HG03558 (cell line): ENCODE measurements around the gene TCF7L2.

Experiments used
- ATAC-seq: cut with Tn5 transposase; IDR thresholded peaks from one replicate; pipeline ENCODE4 v1.9.1; 2021; ENCODE audit warnings: moderate number of reproducible peaks; ENCODE audit not compliant: unreplicated experiment; ENCODE audit errors: extremely low read depth

The TCF7L2 gene

DNA sequence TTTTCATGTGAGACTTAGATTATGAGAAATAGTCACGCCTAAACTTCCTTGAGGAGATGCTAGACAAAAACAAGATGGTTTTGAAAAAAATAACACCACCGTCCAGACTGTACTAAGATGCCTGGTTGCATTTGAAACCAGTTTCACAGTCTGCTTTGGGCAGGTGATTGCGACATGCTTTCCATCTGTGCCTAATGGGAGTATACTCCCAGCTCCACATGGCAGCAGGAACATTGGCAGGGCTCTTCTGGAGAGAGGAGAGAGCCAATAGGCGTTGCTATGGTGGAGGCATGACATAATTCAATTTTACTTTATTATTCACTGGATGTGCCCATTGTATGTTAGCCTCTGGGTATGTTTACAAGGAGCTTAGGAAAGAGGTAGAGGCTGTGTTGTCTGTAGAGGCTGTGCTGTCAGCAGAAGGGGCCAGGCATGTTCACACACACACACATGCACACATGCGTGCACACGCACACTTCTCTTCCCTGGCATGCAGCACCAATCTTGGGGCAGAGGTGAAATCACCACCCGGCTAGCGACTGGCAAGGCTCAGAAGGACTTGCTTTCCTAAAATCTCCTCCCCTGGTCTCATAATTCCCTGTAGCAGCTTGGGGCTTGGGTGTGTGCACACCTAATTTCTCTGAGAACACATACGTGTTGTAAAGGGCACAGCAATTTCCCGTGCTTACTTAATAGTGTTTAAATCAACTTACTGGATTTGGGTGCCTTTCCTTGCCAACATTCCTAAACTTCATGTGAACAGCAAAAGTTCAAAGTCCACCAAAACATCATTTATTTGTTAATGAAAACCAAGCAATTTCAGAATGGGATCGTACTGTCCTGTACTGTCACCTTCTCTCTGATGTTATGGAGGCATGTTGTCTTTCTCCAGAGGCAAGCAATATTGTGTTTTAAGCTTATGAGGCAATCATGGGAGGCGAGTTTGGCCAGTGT lies 162.1 kb downstream of the TCF7L2 start:
- no peak for ATAC-seq

DNA sequence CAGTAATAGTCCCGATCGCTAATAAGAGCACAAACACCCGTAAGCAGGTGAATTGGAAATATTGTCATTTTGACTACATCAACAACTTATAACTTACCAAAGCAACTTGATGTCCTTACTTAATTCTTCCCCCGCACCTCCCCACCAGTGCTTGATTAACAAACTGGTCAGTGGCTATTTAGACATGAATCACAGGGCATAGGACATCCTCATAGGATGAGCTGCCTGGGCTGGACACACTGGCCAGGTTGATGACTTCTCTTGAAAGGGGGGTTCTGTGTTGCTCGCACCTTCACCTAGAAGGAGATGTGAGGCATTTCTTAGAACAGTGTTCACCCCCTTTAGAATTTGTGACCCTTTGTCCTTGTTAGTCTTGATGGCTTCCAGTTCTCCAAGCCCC lies 163.2 kb downstream of the TCF7L2 start:
- no peak for ATAC-seq

DNA sequence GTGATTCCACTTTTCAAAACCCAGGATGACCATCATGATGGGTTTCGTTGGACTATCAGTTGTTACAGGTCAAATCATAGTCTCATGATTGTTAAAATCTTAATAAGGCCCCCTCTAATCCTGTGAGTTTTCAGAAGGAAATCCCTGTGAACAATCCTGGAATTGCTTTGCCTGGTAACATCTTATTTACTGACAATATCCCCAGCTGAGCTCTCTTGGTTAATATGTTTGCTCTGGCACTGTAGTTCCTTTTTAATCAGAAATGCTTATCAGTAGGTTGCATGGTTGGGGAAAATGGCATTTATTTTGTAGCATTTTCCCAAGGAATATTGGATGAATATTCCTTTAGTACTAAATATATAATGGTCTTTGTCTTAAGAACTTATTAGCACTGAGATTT lies 163.9 kb downstream of the TCF7L2 start:
- ATAC-seq = no peak

DNA sequence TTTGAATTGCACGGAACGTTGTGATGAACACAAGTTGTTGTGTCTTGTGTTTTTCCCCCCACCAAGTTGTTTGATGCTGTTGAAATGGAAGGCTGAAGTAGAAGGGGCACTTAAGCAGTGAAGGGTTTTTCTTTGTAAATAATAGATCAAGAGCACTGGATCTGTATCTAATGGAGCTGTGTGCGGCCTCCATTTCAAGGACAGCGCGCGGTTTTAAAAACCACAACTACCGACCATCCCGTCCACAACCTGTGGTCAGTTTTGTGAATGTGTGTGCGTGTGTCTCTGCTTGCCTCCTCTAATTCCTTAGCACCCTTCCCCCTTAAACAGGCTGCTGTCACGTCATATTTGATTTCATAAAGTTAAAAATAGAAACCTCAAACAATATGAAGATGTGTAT lies 165.5 kb downstream of the TCF7L2 start:
- no peak for ATAC-seq

GRCh38 chr10:113118882-113119281 lies 168.8 kb downstream of the TCF7L2 start:
- no peak for ATAC-seq

GRCh38 chr10:113119801-113120200 lies 169.8 kb downstream of the TCF7L2 start:
- no peak for ATAC-seq

DNA sequence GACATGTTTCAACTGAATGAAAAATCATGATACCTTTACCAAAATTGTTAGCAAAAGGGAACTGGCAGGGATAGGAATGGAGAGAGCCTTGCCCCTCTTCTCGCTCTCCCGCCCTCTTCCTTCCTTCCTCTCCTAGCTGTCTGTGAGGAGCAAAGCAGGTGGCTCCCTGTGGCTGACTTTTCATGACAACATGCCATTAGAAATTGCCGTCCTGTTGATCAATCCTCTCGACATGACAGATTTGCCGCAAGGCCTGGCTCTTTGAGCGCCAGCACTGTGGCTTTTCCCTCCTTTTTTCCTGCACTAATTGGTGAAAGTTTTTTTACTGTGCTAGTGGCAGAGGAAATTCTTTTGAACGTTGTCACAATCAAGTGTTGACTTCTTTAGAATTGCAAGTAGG lies 171.1 kb downstream of the TCF7L2 start:
- ATAC-seq = no peak

DNA sequence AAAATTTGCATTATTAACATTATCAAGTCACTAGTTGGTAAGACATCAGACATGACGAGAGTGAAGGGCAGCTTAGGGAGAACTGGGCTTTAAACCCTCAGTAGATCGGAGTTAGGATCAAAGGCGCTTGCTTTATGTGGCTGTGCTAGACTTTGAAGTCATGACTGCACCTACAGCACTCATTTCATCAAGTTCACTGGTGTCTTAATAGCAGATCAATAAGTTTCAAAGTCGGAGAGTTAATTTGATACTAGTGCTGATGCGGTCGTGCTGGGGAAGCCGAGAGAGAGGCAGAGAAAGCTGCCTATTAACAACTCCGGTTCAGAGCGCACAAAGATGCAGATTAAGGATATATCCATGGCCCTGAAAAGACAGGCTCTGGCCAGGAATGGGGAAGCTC lies 172.9 kb downstream of the TCF7L2 start:
- no peak for ATAC-seq

DNA sequence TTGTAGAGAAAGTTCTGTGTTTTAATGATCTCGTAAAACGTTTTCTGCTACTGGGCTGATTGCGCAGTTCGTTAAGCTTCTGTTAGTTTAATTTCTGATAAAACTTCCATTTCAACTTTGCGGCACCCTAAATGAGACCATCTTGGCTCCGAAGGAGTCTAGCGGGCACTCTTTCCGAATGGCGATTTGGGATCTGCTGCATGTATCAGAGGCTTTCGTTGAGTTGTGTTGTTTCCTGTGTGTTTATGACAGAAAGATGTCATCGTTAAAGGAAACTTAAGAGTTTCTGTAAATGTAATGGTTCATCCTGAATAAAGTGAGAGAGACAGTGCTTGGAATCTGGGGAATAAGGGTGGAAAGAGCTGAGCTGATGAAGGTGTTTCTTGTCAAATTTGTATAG lies 174.7 kb downstream of the TCF7L2 start:
- no peak for ATAC-seq

- no peak for ATAC-seq
Observed at GRCh38 chr10:113125612-113126011, 175.6 kb downstream of the TCF7L2 start.

DNA sequence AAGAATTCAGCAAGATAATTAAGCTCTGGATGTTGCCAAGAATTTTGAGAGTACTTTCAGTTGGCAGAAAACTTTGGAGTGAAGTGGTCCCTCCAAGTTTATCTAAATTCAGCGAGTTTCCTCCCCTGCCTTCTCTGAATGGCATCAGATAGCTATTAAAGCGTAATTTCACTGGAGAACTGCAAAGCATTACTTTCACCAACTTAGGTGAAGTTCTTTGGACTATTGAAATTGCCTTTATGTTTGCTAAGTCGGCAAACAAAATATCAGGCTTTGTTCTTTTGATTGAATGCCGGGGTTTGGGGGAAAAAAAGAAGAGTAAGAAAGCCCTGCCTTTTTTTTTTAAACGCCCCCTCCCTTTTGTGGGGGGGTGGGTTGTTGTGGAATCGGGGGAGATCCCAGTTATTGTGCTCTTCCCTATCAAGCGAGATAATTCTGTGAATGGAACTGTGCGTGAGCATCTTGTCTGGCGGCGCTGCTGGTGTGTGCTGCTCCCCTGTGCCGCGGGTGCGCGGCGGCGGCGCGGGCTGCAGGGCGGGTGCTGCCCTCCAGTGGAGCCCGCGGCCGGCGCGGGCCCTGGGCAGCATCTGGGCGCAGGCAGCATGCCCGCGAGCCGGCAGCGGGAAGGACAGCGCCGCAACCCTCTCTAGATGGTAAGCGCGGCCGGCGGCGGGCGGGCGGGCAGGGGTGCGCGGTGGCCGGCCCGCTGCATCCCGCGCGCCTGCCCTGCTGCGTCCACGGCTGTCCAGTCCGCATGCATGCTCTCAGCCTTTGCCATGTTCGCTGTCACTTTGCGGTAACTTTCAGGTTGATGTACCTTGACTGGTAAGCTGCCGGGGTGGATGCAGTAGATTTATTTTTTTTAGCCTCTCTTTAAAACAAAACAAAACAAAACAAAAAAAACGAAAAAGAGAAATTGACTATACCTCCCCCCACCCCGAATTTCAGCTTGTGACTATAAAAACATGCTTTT lies 176.5 kb downstream of the TCF7L2 start:
- ATAC-seq = no peak

- ATAC-seq = no peak
Observed at GRCh38 chr10:113127261-113127900, 177.3 kb downstream of the TCF7L2 start.

GRCh38 chr10:113127901-113128283 lies 177.8 kb downstream of the TCF7L2 start:
- ATAC-seq = no peak

DNA sequence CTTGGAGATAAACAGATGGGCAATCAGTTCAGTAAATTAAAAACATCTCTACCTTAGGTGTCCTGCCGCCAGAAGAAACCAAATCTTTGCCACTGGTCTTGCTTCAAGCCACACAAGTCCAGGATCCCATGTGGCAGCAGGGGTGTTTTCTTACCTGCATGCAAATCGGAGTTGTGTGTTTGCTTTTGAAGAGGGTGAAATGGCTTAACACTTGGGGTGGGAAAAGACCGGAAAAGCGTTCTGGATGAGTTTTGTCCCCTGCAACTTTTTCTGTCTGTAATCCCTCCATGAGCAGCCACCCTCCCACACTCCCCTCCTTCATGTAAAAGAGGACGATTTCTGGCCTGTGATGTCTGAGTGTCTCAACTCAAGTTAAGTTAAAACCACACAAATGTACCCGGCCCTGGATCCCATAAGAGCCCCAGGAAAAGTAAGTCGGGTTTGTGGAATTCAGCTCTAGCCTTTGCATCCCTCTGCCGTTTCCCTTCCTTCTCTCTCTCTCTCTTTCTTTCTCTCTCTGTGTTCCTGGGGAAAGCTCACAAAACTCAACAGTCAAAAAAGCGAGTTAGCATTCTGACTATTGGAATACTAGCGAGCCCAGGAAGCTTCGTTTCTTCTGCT lies 178.5 kb downstream of the TCF7L2 start:
- ATAC-seq = no peak

DNA sequence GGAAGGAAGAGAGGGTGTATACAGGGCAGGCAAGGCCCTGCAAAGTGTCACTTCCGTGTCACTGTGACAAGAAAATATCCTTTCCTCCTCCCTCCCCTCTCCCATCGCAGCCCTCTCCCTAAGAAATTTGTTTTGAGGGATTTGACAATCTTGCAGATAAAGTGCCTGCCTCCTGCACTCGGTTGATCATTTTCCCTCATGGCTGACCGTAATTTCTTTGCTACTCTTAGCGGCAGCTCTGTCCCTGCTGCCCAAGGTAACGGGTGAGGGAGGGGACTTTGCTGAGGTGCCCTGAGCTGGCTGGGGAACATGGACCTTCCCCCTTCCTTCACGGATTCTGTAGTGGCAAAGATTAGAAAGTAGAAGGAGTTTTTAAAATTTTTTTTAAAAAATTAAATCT lies 179.1 kb downstream of the TCF7L2 start:
- ATAC-seq = no peak

- no peak for ATAC-seq
Observed at GRCh38 chr10:113130014-113130641, 180.1 kb downstream of the TCF7L2 start.

DNA sequence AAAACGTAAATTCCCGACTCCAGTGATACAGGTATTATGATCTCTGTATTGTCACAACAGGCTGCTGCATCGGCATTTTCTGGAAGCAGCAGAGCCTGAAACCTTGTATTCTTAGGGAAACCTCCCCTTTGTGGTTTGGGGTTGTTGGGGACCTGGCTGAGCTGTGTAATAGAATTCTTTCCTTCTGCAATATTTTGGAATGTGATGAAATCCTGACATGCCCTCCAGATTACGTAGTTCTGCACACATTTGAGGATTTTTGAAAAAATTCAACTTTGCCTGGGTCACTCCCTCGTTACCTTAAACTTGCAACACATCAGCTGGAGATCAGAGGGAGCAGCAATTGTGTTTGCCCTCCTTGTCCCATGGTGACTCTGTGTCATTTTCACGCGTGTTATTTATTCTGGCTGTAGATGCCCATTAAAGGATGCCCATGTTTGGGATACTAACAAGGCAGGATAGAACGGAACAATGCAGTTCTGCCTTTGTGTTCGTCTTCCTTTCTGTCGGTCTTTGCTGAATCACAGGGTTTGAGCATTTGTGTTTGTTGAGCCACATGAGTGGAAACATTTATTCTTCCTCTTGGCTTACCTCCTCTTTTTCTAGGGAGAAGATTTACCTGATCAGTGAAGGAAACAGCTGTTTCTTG lies 181.7 kb downstream of the TCF7L2 start:
- ATAC-seq = no peak

DNA sequence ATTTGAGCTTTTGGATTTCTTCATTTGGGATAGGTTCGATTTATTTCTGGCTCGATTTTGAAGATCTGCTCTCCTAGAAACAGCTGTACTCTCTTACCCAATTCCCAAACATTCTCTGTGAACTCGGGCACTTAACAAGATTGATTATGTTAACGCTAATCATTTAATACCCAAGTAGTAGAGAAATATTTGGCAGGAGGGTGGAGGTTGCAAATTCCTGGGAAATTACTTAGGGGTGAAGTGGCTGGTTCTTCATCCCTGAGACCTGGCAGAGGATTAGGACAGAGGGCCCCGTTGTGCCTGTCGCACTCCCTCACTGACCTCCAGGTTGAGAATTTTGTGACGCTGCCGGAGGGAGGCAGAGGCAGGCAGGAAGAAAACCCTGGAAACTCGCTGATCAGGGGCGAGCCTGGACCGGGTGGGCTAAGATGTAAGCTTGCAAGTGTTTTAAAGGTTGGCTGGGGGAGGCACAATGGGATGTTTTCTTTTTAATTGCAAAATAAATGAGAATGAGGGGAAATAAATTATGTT lies 182.6 kb downstream of the TCF7L2 start:
- ATAC-seq = no peak
